Psoas muscle (tissue), 8 donors: ENCODE data around the gene MYO1D. TPM values are rescaled to one million over a fixed set of nuclear protein-coding genes. Genes with fewer than 3 reads are reported as not detected.

Source experiments
- ATAC-seq, 4 donors: fragments of 200-7000 bp; cut with Tn5 transposase; one replicate each; pipeline ENCODE4 v1.9.1; 2020; ENCODE audit warnings: moderate library complexity in 3 of 4, mild to moderate bottlenecking in 2 of 4
- DNase-seq, 2 donors: peaks; one replicate each; pipeline ENCODE4 v3.0.0-alpha.2; 2020
- H3K27ac ChIP-seq: fragments of 200-600 bp; one replicate; pipeline ENCODE4 v1.8.0; 2022
- H3K27me3 ChIP-seq, 3 donors: fragments of 200-600 bp in 1 of 3; one replicate each; pipeline versions ENCODE4 v1.6.1 to v1.8.0; 2013 to 2022; ENCODE audit warnings: low read length in 2 of 3, mild to moderate bottlenecking in 2 of 3, moderate library complexity in 1 of 3; ENCODE audit not compliant: insufficient read depth in 3 of 3
- H3K36me3 ChIP-seq, 2 donors: fragments of 200-600 bp in 1 of 2; one replicate each; pipeline versions ENCODE4 v1.6.1 to v1.8.0; 2013 to 2022; ENCODE audit warnings: low read depth in 1 of 2, mild to moderate bottlenecking in 1 of 2, moderate library complexity in 1 of 2; ENCODE audit not compliant: insufficient read depth in 1 of 2
- H3K4me1 ChIP-seq: fragments of 200-600 bp; one replicate; pipeline ENCODE4 v1.8.0; 2022
- H3K4me3 ChIP-seq: fragments of 200-600 bp; one replicate; pipeline ENCODE4 v1.8.0; 2022; ENCODE audit warnings: mild to moderate bottlenecking
- H3K9me3 ChIP-seq: fragments of 200-600 bp; one replicate; pipeline ENCODE4 v1.8.0; 2022
- CTCF ChIP-seq: fragments of 200-600 bp; IDR thresholded peaks from one replicate; pipeline ENCODE4 v1.8.0; 2022; ENCODE audit warnings: antibody characterized with exemption
- WGBS, 3 donors: extraction: QIAGEN DNeasy Blood & Tissue Kit; methylation state at CpG; one replicate each; pipeline versions ENCODE4 v1.1.6 to v1.1.7; 2013; 5-methylcytosine and 5-hydroxymethylcytosine counted together
- intact Hi-C, 2 donors: fragments of 100-400 bp; cut with DNase I; formaldehyde crosslinking; loops; one replicate each; pipeline versions ENCODE4 v1.11.0 to v1.14.2; 2022
- polyA plus RNA-seq, 3 donors: library from polyadenylated mRNA; stranded (reverse); fragments of 200-250 nt; gene quantifications; one replicate each; pipeline ENCODE4 v1.2.3, GENCODE V29; 2013
- total RNA-seq, 4 donors: library from RNA; stranded (reverse); fragmentation: NEBNext Ultra II Directional in 2 of 4; extraction: Animal tissue kit (Norgen Biotek cat#: 25700) in 2 of 4; gene quantifications; one replicate each; pipeline versions ENCODE4 v1.2.1 to v1.2.4, GENCODE V29; 2021 to 2023
- donor health status: healthy with polysubstance abuse.
- donor health status: DM: no; HTN: no; CAD: no; lungs with moderate emphysema.
- donor health status: Bipolar disorder and iron deficiency.
- donor health status: healthy.
- donor health status: DM: yes; HTN: yes; CAD: no.
- donor health status: DM: no; HTN: no; CAD: no.
- donor health status: DM: no; HTN: no; CAD: no.
- donor health status: DM: yes; HTN: yes; CAD: no.

The MYO1D gene
- total and polyA plus RNA-seq, 7 donors, result 1.8 to 5.9 (median 4.1) TPM

GRCh38 chr17:32671896-32672295, 205.0 kb downstream of the MYO1D start:
- ATAC-seq (no peak), DNase-seq (peak; percentile 36 to 63)
- intact Hi-C loops, result no loop called here
- Histone ChIP-seq H3K4me1 (no peaks in the 10 kb centered on the region), H3K27ac (no peak overlapping the region), H3K4me3 (no peak overlapping the region), H3K9me3 (no peaks in the 10 kb centered on the region), H3K36me3 (no peaks in the 10 kb centered on the region), H3K27me3 (no peaks in the 10 kb centered on the region)
- WGBS, 3 donors, result 41 to 66% (median 54%) methylated on average over 1 of the region's 1 CpG
- TF ChIP-seq CTCF, result no peak

GRCh38 chr17:32664936-32665583, 211.9 kb downstream of the MYO1D start:
- ATAC-seq (no peak), DNase-seq (no peak)
- Histone ChIP-seq H3K9me3 (no peaks in the 10 kb centered on the region), H3K36me3 (no peaks in the 10 kb centered on the region), H3K27me3 (no peaks in the 10 kb centered on the region), H3K27ac (no peak overlapping the region), H3K4me3 (no peak overlapping the region), H3K4me1 (no peaks in the 10 kb centered on the region)
- intact Hi-C loops, result no loop called here
- 82 to 83% (median 83%) methylated on average over 9 of the region's 9 CpGs for WGBS, 3 donors
- no peak for TF ChIP-seq CTCF

- ATAC-seq, result no peak
- TF ChIP-seq CTCF, result no peak
- Histone ChIP-seq H3K4me1 (no peaks in the 10 kb centered on the region), H3K27ac (no peak overlapping the region), H3K36me3 (no peaks in the 10 kb centered on the region), H3K27me3 (no peaks in the 10 kb centered on the region), H3K9me3 (no peaks in the 10 kb centered on the region), H3K4me3 (no peak overlapping the region)
- 60 to 73% (median 61%) methylated on average over 5 of the region's 5 CpGs for WGBS, 3 donors
- no peak for DNase-seq
- intact Hi-C loops, result no loop called here
Observed at GRCh38 chr17:32660496-32660985, 216.4 kb downstream of the MYO1D start.

GRCh38 chr17:32659419-32659842, 217.5 kb downstream of the MYO1D start:
- intact Hi-C loops, result loop anchor here in 1 of 2 donors (2.0 kb wide), 1 partner anchor 95 kb away; no protein-coding TSS in a partner anchor
- Histone ChIP-seq H3K4me3 (no peak overlapping the region), H3K4me1 (no peaks in the 10 kb centered on the region), H3K36me3 (no peaks in the 10 kb centered on the region), H3K9me3 (no peaks in the 10 kb centered on the region), H3K27ac (no peak overlapping the region), H3K27me3 (no peaks in the 10 kb centered on the region)
- peak; percentile 52 to 73 for DNase-seq
- 32 to 42% (median 32%) methylated on average over 5 of the region's 5 CpGs for WGBS, 3 donors
- peak; percentile 88 for TF ChIP-seq CTCF
- ATAC-seq, result peak; percentile 46 to 76 (median 65)
